ENCODE results near the gene B3GNT4.
"Not testable (repeated sequence)": the region's sequence is repeated elsewhere in the genome, so short reads cannot be mapped to it uniquely, and the experiment has no call there.

The B3GNT4 gene

GRCh38 chr12:122216445-122216844 lies 12.9 kb downstream of the B3GNT4 start:
- DNase-seq (ENCODE audit: low spot score) = no peak

GRCh38 chr12:122225683-122226365 lies 22.3 kb downstream of the B3GNT4 start, which contains the start of gene DIABLO:
DIABLO (minus strand) TSS chr12:122226052; CDS start chr12:122226014, 38 bp downstream.
- DNase-seq (ENCODE audit: low spot score) = peak; percentile 100

GRCh38 chr12:122226366-122227125 lies 23.0 kb downstream of the B3GNT4 start:
- no peak for DNase-seq (ENCODE audit: low spot score)

- no peak for DNase-seq (ENCODE audit: low spot score)
These were observed 23.8 kb downstream of the B3GNT4 start for GRCh38 chr12:122227341-122227740.

- DNase-seq (ENCODE audit: low spot score) = no peak
These were observed 24.6 kb downstream of the B3GNT4 start for GRCh38 chr12:122228092-122228491.

- no peak for DNase-seq (ENCODE audit: low spot score)
These were observed 27.3 kb downstream of the B3GNT4 start for GRCh38 chr12:122230798-122231197.

- DNase-seq (ENCODE audit: low spot score) = no peak
These were observed 29.2 kb downstream of the B3GNT4 start for GRCh38 chr12:122232691-122233090.

- DNase-seq (ENCODE audit: low spot score) = no peak
These were observed 32.2 kb downstream of the B3GNT4 start for GRCh38 chr12:122235741-122236140.

- no peak for DNase-seq (ENCODE audit: low spot score)
These were observed 35.4 kb downstream of the B3GNT4 start for GRCh38 chr12:122238861-122239260.

- DNase-seq (ENCODE audit: low spot score) = no peak
These were observed 40.5 kb downstream of the B3GNT4 start for GRCh38 chr12:122243965-122244364.

- DNase-seq (ENCODE audit: low spot score) = no peak
These were observed 41.3 kb downstream of the B3GNT4 start for GRCh38 chr12:122244565-122245371.

GRCh38 chr12:122245553-122245952 lies 42.0 kb downstream of the B3GNT4 start:
- DNase-seq (ENCODE audit: low spot score) = no peak

- DNase-seq (ENCODE audit: low spot score) = no peak
These were observed 46.5 kb downstream of the B3GNT4 start for GRCh38 chr12:122250047-122250446.

GRCh38 chr12:122250536-122250935 lies 47.0 kb downstream of the B3GNT4 start:
- DNase-seq (ENCODE audit: low spot score) = no peak

- not testable (repeated sequence) for DNase-seq (ENCODE audit: low spot score)
These were observed 55.0 kb downstream of the B3GNT4 start for GRCh38 chr12:122258462-122258861.
